Natural killer cell treated with Interleukin-12 subunit alpha and Interleukin-12 subunit beta and Interleukin-15 and Interleukin-18, amount 100 ng/mL, for 72 hours (primary cell): ENCODE measurements around the gene PPAN. TPM values are rescaled to one million over a fixed set of nuclear protein-coding genes. Genes with fewer than 3 reads are reported as not detected.

Experiments
- ATAC-seq, 2 donors: fragments of 150-1000 bp; cut with Tn5 transposase in 1 of 2; sonication (Bioruptor Pico), chemical (Tn5 transposase) in 1 of 2; 2 replicates each; pipeline ENCODE4 v1.10.0; 2021
- DNase-seq: peaks from one replicate; pipeline ENCODE4 v3.0.0; 2022; ENCODE audit warnings: low spot score
- H3K27ac Mint-ChIP-seq, 2 donors: 1 replicate in 1 of 2; 2 replicates in 1 of 2; pipeline ENCODE4 v1.8.0; 2022; ENCODE audit warnings: mixed read lengths in 2 of 2, mild to moderate bottlenecking in 1 of 2, moderate library complexity in 1 of 2
- H3K27me3 Mint-ChIP-seq, 2 donors: 1 replicate in 1 of 2; 2 replicates in 1 of 2; pipeline ENCODE4 v1.8.0; 2022; ENCODE audit warnings: mixed read lengths in 2 of 2
- H3K36me3 Mint-ChIP-seq: one replicate; pipeline ENCODE4 v1.8.0; 2022; ENCODE audit warnings: mixed read lengths
- H3K4me1 Mint-ChIP-seq, 2 donors: 1 replicate in 1 of 2; 2 replicates in 1 of 2; pipeline ENCODE4 v1.8.0; 2022; ENCODE audit warnings: low read depth in 2 of 2, mixed read lengths in 2 of 2, mild to moderate bottlenecking in 1 of 2
- H3K4me3 Mint-ChIP-seq: one replicate; pipeline ENCODE4 v1.8.0; 2022; ENCODE audit warnings: mixed read lengths
- H3K9me3 Mint-ChIP-seq: 2 replicates; pipeline ENCODE4 v1.8.0; 2022; ENCODE audit warnings: mixed read lengths
- total RNA-seq, 2 donors: library from RNA; stranded (reverse); gene quantifications; one replicate each; pipeline ENCODE4 v1.2.3, GENCODE V29; 2022

Gene PPAN
- total RNA-seq, 2 donors from 2014 or later = 114 to 178 TPM

DNA sequence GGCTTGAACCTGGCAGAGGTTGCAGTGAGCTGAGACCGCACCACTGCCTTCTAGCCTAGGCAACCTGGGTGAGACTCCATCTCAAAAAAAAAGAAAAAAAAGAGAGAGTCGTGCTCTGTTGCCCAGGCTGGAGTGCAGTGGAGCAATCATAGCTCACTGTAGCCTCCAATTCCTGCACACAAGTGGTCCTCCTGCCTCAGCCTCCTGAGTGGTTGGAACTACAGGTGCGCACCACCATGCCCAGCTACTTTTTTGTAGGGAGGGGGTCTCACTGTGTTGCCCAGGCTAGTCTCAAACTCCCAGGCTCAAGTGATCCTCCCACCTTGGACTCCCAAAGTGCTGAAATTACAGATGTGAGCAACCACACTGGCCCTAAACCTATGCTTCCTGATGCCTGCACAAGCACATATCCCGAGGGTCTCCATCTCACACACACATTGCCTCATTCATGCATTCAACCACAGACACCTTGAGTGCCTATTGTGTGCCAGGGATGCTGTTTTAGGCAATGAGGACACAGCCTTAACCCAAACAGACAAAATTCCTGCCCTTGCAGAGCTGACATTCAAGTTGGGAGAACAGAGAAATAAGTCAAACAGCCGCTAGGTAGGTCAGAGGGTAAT lies 5.9 kb upstream of the PPAN start:
- H3K9me3 Mint-ChIP-seq = no peaks in the 10 kb centered on the region
- peak overlapping the region; percentile 86 for H3K4me3 Mint-ChIP-seq
- no peak for DNase-seq
- H3K27me3 Mint-ChIP-seq = no peaks in the 10 kb centered on the region
- peaks cover 49 to 53% of the 10 kb centered on the region in 2 donors for H3K4me1 Mint-ChIP-seq
- H3K27ac Mint-ChIP-seq = peak overlapping the region; percentile 96 to 99
- H3K36me3 Mint-ChIP-seq = no peaks in the 10 kb centered on the region
- ATAC-seq = no peak

DNA sequence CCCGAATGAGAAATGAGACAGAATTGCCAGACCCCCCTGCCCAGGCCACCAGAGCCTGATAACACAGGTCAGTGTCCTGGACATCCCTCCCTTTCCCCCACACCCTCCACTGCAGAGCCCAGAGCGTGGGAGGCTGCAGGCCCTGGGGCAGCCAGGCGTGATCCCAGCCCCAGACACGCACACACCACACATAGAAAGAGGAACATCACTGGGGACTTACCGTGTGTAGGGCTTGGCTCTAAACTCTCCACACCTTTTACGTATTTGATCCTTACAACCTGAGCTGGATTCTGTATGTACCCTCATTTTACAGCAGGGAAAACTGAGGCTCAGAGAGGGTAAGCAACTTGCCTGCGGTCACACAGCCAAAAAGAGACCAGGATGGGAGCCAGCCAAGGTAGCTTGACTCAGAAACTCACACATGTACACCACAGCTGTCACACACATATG lies 3.4 kb upstream of the PPAN start:
- H3K27ac Mint-ChIP-seq = peak overlapping the region; percentile 96 to 99
- H3K4me1 Mint-ChIP-seq = peaks cover 58 to 71% of the 10 kb centered on the region in 2 donors
- no peaks in the 10 kb centered on the region for H3K27me3 Mint-ChIP-seq
- H3K9me3 Mint-ChIP-seq = no peaks in the 10 kb centered on the region
- H3K4me3 Mint-ChIP-seq = peak overlapping the region; percentile 86
- ATAC-seq (peak in 1 of 2 donors; percentile 7), DNase-seq (no peak)
- H3K36me3 Mint-ChIP-seq = peaks cover 8% of the 10 kb centered on the region

DNA sequence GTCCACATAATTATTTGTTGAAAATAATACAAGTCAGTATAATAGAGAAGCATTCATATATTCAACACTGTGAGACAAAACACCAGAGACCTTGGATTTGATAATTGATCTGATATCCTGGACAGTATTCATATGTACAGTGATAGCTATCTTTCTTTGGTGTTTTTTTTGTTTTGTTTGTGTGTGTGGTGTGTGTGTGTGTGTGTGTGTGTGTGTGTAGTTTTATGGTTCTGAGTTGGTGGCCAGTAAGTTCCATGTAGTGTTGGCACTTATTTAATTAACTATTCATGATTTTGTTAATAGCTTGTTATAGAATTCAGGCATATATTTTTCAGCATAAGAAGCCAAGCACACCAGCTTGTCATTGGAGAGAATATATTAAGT lies 2.0 kb upstream of the PPAN start:
- ATAC-seq (no peak), DNase-seq (no peak)
- no peaks in the 10 kb centered on the region for H3K9me3 Mint-ChIP-seq
- no peaks in the 10 kb centered on the region for H3K27me3 Mint-ChIP-seq
- H3K4me3 Mint-ChIP-seq = peak overlapping the region; percentile 96
- peaks cover 8% of the 10 kb centered on the region for H3K36me3 Mint-ChIP-seq
- peak overlapping the region; percentile 95 to 100 for H3K27ac Mint-ChIP-seq
- peaks cover 50 to 65% of the 10 kb centered on the region in 2 donors for H3K4me1 Mint-ChIP-seq

DNA sequence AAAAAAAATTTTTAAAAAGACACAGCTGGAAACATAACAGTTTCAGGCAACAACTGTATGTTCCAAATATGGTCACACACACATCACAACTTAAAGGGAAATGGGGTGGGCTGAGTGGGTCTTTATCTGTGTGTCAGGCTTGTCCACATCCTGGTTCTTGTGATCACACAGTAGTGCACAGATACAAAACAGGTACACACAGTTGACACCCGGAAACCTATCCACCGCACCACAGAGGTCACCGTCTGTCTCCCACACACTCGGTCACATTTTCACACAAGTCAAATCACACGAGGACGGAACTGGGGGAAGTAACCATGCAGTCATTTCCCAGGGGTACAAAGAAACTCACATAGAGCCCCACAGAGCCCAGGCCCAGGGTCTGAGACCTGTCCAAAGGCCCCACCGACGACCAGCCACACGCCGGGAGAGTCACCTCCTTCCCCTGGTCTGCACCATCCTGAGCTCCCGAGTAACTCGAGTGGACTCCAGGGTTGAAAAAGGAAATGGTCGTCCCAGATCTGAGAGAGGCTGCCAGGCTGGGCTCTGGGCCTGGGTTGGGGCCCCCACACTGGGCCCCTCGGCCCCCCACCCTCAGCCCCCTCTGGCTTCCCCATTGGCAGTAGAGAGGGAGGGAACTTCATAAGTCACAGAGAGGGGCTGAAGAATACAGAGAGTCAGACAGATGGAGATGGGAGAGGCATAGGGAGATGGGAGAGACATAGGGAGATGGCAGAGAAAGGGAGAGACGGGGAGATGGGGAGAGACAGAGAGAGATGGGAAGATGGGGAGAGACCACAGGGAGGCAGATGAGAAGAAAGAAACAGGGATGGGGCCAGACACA lies 1.3 kb upstream of the PPAN start:
- ATAC-seq (peak; percentile 7 to 71), DNase-seq (no peak)
- peak overlapping the region; percentile 95 to 100 for H3K27ac Mint-ChIP-seq
- peak overlapping the region; percentile 96 for H3K4me3 Mint-ChIP-seq
- peaks cover 49 to 64% of the 10 kb centered on the region in 2 donors for H3K4me1 Mint-ChIP-seq
- H3K27me3 Mint-ChIP-seq = no peaks in the 10 kb centered on the region
- H3K36me3 Mint-ChIP-seq = peaks cover 8% of the 10 kb centered on the region
- no peaks in the 10 kb centered on the region for H3K9me3 Mint-ChIP-seq

DNA sequence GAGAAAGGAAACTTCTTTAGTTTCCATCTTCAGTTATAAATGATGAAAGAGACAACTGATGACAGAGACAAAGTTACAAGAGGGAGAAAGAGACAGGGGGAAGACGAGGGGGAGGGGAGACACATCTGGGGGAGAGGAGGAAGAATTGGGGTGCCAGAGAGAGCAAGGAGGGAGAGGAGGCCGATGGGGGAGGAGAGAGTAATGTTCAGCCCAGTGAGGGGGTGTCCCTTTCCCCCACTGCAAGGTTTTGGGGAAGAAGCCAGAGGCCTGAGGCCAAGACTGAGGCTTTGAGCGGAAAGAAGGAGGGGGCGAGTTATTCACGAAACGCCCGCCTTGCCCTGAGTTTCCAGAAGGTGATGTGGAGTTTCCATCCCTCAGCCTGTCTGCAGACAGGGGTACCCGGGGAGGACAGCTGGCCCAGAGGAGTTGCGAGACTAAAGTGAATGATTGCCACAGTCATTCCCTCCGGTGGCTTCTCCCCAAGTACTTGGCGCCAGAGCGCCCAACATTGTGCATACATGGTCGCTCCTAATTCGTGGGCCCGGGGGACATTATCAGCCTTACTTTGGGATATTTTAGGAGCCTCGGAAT lies 558 bp upstream of the PPAN start:
- Mint-ChIP-seq H3K4me3 (peak overlapping the region; percentile 96), H3K27me3 (no peaks in the 10 kb centered on the region), H3K9me3 (no peaks in the 10 kb centered on the region), H3K36me3 (peaks cover 8% of the 10 kb centered on the region), H3K27ac (peak overlapping the region; percentile 95 to 100), H3K4me1 (peaks cover 51 to 64% of the 10 kb centered on the region in 2 donors)
- peak; percentile 2 to 12 for ATAC-seq
- DNase-seq = no peak

DNA sequence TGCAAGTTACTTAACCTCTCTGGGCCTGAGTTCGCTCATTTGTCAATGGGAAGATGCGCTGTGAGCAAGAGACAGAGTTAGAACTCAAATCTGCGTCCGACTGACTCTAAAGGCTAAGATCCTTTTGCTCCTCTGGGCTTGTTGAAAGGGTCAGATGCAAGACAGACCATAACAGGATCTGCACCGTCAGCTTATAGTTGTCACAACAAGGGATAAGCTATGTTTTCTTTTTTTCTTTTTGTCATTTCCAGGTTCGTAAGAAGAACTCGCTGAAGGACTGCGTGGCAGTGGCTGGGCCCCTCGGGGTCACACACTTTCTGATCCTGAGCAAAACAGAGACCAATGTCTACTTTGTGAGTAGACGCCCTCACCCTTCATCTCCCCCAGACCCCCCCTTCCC lies 1.1 kb downstream of the PPAN start:
- peak overlapping the region; percentile 96 for H3K4me3 Mint-ChIP-seq
- H3K36me3 Mint-ChIP-seq = peaks cover 8% of the 10 kb centered on the region
- no peak for ATAC-seq
- no peaks in the 10 kb centered on the region for H3K27me3 Mint-ChIP-seq
- H3K27ac Mint-ChIP-seq = peak overlapping the region; percentile 95 to 100
- H3K9me3 Mint-ChIP-seq = no peaks in the 10 kb centered on the region
- no peak for DNase-seq
- peaks cover 56 to 66% of the 10 kb centered on the region in 2 donors for H3K4me1 Mint-ChIP-seq

DNA sequence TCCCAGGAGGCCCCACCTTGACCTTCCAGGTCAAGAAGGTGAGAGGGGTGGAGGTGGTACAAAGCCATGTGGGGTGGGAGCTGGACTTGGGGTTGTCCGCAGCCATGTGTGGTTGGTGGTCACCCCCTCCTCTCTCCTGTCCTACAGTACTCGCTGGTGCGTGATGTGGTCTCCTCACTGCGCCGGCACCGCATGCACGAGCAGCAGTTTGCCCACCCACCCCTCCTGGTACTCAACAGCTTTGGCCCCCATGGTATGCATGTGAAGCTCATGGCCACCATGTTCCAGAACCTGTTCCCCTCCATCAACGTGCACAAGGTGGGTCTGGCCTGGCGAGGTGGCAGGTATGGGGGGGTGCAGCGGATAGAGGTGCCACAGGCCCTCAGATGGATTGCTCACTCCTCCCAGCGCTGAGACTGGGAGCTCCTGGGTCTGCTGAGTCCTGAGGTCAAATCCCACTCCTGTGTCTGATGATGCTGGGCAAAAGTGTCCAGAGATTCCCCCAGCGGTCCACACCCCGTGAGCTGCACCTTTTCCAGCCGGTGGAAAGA lies 1.7 kb downstream of the PPAN start:
- peaks cover 56 to 66% of the 10 kb centered on the region in 2 donors for H3K4me1 Mint-ChIP-seq
- no peaks in the 10 kb centered on the region for H3K27me3 Mint-ChIP-seq
- no peak for DNase-seq
- H3K36me3 Mint-ChIP-seq = peaks cover 8% of the 10 kb centered on the region
- H3K9me3 Mint-ChIP-seq = no peaks in the 10 kb centered on the region
- peak overlapping the region; percentile 95 to 100 for H3K27ac Mint-ChIP-seq
- peak overlapping the region; percentile 96 for H3K4me3 Mint-ChIP-seq
- no peak for ATAC-seq

DNA sequence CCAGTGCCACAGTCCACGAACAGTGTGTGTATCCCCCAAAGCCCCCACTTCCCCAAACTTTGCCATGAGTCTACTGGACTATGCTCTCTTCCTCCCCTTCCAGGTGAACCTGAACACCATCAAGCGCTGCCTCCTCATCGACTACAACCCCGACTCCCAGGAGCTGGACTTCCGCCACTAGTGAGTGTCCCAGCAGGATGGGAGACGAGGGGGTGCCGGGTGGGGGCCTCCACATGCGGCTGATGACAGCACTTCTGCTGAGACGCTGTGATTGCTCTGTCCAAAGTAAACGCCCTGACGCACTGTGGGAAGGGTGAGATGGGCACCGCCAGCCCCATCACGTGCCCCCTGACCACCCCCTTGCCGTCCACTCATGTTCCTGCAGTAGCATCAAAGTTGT lies 3.4 kb downstream of the PPAN start:
- no peaks in the 10 kb centered on the region for H3K27me3 Mint-ChIP-seq
- no peaks in the 10 kb centered on the region for H3K9me3 Mint-ChIP-seq
- no peak for ATAC-seq
- peak overlapping the region; percentile 32 for H3K4me3 Mint-ChIP-seq
- peak overlapping the region; percentile 28 to 41 for H3K27ac Mint-ChIP-seq
- peaks cover 60 to 61% of the 10 kb centered on the region in 2 donors for H3K4me1 Mint-ChIP-seq
- peaks cover 8% of the 10 kb centered on the region for H3K36me3 Mint-ChIP-seq
- no peak for DNase-seq

DNA sequence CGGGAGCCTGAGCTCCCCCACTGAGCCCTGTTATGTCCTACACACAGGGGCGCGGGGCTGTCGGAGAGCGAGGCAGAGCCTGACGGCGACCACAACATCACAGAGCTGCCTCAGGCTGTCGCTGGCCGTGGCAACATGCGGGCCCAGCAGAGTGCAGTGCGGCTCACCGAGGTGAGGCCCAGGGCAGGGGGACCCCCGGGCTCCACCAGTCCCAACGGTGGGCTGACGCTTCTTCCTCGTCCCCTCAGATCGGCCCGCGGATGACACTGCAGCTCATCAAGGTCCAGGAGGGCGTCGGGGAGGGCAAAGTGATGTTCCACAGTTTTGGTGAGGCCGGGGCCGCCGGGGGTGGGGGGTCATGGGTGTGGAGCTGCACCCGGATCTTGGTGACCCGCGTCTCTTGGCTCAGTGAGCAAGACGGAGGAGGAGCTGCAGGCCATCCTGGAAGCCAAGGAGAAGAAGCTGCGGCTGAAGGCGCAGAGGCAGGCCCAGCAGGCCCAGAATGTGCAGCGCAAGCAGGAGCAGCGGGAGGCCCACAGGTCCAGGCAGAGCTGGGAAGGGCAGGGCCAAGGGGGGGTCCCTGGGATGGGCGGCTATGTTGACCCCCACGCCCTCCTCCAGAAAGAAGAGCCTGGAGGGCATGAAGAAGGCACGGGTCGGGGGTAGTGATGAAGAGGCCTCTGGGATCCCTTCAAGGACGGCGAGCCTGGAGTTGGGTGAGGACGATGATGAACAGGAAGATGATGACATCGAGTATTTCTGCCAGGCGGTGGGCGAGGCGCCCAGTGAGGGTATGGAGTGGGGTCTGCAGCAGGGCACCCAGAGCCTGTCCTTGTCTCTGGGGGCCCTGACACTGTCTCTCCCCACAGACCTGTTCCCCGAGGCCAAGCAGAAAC lies 4.2 kb downstream of the PPAN start:
- Mint-ChIP-seq H3K4me3 (peak overlapping the region; percentile 71), H3K27ac (peak overlapping the region; percentile 80 to 88), H3K36me3 (peaks cover 8% of the 10 kb centered on the region), H3K4me1 (peaks cover 55 to 57% of the 10 kb centered on the region in 2 donors), H3K9me3 (no peaks in the 10 kb centered on the region), H3K27me3 (no peaks in the 10 kb centered on the region)
- ATAC-seq (no peak), DNase-seq (no peak)

DNA sequence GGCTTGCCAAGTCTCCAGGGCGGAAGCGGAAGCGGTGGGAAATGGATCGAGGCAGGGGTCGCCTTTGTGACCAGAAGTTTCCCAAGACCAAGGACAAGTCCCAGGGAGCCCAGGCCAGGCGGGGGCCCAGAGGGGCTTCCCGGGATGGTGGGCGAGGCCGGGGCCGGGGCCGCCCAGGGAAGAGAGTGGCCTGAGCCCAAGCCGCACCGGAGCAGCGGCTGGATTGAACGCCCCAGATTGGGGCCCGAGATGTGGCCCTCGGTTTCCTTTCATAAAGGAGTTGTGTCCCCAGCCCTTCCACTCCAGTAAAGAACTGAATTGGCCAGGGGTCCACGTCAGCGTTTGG lies 4.8 kb downstream of the PPAN start:
- Mint-ChIP-seq H3K27me3 (no peaks in the 10 kb centered on the region), H3K4me3 (peak overlapping the region; percentile 71), H3K36me3 (peaks cover 8% of the 10 kb centered on the region), H3K27ac (peak overlapping the region; percentile 80 to 88), H3K4me1 (peaks cover 52 to 53% of the 10 kb centered on the region in 2 donors), H3K9me3 (no peaks in the 10 kb centered on the region)
- no peak for DNase-seq
- ATAC-seq = no peak

DNA sequence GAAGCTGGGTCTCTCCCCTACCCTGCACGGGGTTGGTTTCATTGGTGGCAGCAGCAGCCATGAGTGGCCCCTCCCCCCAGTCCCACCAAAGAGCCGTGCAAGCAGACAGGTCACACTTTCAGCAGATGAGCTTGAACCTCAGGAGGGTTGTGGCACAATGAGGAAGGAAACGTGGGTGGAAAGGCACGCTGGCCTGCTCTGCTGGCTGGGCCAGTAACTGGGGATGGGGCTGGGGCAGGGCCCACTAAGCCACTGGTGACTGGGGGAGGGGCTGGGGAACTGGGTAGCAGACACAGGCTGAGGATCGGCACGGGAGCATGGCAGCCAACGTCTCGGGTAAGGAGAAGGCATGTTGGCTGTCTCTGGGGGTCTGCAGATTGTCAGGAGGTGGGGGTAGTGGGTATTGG lies 5.2 kb downstream of the PPAN start, which contains the start of gene P2RY11:
TSS of gene P2RY11 (plus strand) at position 289 of the 407 bp plus-strand sequence. CDS start at position 318, 29 bp downstream.
- DNase-seq (no peak), ATAC-seq (no peak)
- Mint-ChIP-seq H3K27ac (peak within 1 kb of the TSS; percentile 80 to 88), H3K4me3 (peak within 1 kb of the TSS; percentile 71), H3K36me3 (peaks cover 8% of the 10 kb centered on the region), H3K27me3 (no peaks in the 10 kb centered on the region), H3K4me1 (peaks cover 55 to 57% of the 10 kb centered on the region in 2 donors), H3K9me3 (no peaks in the 10 kb centered on the region)

DNA sequence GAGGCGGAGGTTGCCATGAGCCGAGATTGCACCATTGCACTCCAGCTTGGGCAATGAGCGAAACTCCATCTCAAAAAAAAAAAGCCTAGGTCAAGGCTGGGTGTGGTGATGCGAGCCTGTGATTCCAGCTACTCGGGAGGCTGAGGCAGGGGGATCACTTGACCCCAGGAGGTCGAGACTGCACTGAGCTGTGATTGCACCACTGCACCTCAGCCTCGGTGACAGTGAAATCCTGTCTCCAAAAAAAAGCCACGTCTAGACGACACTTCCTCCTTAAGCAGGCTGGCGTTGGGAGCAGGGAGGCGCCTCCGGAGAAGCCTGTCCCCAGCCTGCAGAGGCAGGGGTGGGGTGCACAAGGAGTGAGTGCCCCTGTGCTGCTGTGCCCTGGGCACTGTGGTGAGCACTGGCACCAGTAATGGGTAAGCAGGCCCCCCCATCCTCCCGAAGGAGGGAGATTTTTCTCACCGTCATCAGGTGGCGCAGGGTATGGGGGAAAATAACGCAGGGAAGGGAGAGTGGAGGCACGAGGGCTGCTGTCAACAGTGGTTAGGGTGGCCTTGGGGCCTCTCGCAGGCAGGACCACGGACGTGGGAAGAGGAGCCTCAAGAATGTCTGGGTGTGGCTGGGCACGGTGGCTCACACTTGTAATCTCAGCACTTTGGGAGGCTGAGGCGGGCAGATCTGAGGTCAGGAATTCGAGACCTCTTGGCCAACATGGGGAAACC lies 6.0 kb downstream of the PPAN start:
- H3K27ac Mint-ChIP-seq = peak overlapping the region; percentile 80 to 88
- H3K4me3 Mint-ChIP-seq = peak overlapping the region; percentile 62
- H3K27me3 Mint-ChIP-seq = no peaks in the 10 kb centered on the region
- H3K36me3 Mint-ChIP-seq = peaks cover 2% of the 10 kb centered on the region
- ATAC-seq (peak; percentile 47 to 73), DNase-seq (no peak)
- peaks cover 50 to 53% of the 10 kb centered on the region in 2 donors for H3K4me1 Mint-ChIP-seq
- no peaks in the 10 kb centered on the region for H3K9me3 Mint-ChIP-seq
